Ammon's horn (tissue), 1 donor: ENCODE measurements around the gene ANKHD1.
"Not testable (repeated sequence)": the region's sequence is repeated elsewhere in the genome, so short reads cannot be mapped to it uniquely, and the experiment has no call there.

ENCODE experiments used
- DNase-seq: peaks from one replicate; pipeline ENCODE4 v3.0.0-alpha.2; 2016; ENCODE audit warnings: low spot score

ANKHD1 gene

GRCh38 chr5:140381351-140381750 lies 20.3 kb upstream of the ANKHD1 start:
- DNase-seq = no peak

- no peak for DNase-seq
Measured at GRCh38 chr5:140381972-140382371, 19.7 kb upstream of the ANKHD1 start.

GRCh38 chr5:140382866-140383265 lies 18.8 kb upstream of the ANKHD1 start:
- DNase-seq = no peak

- DNase-seq = no peak
Measured at GRCh38 chr5:140383300-140383699, 18.3 kb upstream of the ANKHD1 start.

- no peak for DNase-seq
Measured at GRCh38 chr5:140388052-140388451, 13.6 kb upstream of the ANKHD1 start.

- no peak for DNase-seq
Measured at GRCh38 chr5:140391312-140391711, 10.3 kb upstream of the ANKHD1 start.

GRCh38 chr5:140391732-140392131 lies 9.9 kb upstream of the ANKHD1 start:
- DNase-seq = no peak

GRCh38 chr5:140393738-140394137 lies 7.9 kb upstream of the ANKHD1 start:
- no peak for DNase-seq

GRCh38 chr5:140398379-140398811 lies 3.2 kb upstream of the ANKHD1 start:
- DNase-seq = no peak

GRCh38 chr5:140399979-140400729 lies 1.5 kb upstream of the ANKHD1 start:
- DNase-seq = no peak

- peak; percentile 99 for DNase-seq
Measured at GRCh38 chr5:140400730-140401361, 787 bp upstream of the ANKHD1 start.

GRCh38 chr5:140402258-140403074 lies 833 bp downstream of the ANKHD1 start:
- DNase-seq = peak; percentile 19

GRCh38 chr5:140403613-140404012 lies 2.0 kb downstream of the ANKHD1 start:
- no peak for DNase-seq

- DNase-seq = no peak
Measured at GRCh38 chr5:140408750-140409241, 7.2 kb downstream of the ANKHD1 start.

GRCh38 chr5:140413230-140413629 lies 11.6 kb downstream of the ANKHD1 start:
- no peak for DNase-seq

- DNase-seq = no peak
Measured at GRCh38 chr5:140417235-140417634, 15.6 kb downstream of the ANKHD1 start.

- DNase-seq = no peak
Measured at GRCh38 chr5:140418862-140419520, 17.4 kb downstream of the ANKHD1 start.

- DNase-seq = no peak
Measured at GRCh38 chr5:140420226-140420570, 18.6 kb downstream of the ANKHD1 start.

GRCh38 chr5:140420665-140421361 lies 19.2 kb downstream of the ANKHD1 start:
- no peak for DNase-seq

GRCh38 chr5:140421375-140421774 lies 19.7 kb downstream of the ANKHD1 start:
- DNase-seq = not testable (repeated sequence)

- no peak for DNase-seq
Measured at GRCh38 chr5:140423609-140424008, 22.0 kb downstream of the ANKHD1 start.

- DNase-seq = no peak
Measured at GRCh38 chr5:140424135-140424534, 22.5 kb downstream of the ANKHD1 start.
